Lower leg skin (tissue), 4 donors: ENCODE data around the gene TMEM45B. TPM values are rescaled to one million over a fixed set of nuclear protein-coding genes. Genes with fewer than 3 reads are reported as not detected.
"Not testable (repeated sequence)": the region's sequence is repeated elsewhere in the genome, so short reads cannot be mapped to it uniquely, and the experiment has no call there.

Experiments
- DNase-seq, 2 donors: peaks; one replicate each; pipeline ENCODE4 v3.0.0-alpha.2; 2019; ENCODE audit warnings: low spot score in 2 of 2
- H3K4me3 ChIP-seq: fragments of 200-600 bp; sonication (generic); 2 replicates; pipeline ENCODE4 v1.5.1; 2017; ENCODE audit warnings: mild to moderate bottlenecking, low read depth; ENCODE audit not compliant: poor library complexity, severe bottlenecking
- POLR2A ChIP-seq, 2 donors: fragments of 450-650 bp; IDR thresholded peaks; one replicate each; pipeline ENCODE4 v1.6.1; 2016 to 2017; ENCODE audit warnings: antibody characterized with exemption in 2 of 2, mild to moderate bottlenecking in 1 of 2, moderate library complexity in 1 of 2
- whole genome bisulfite sequencing, 2 donors: methylation state at CpG; one replicate each; pipeline ENCODE4 v1.1.5; 2018; 5-methylcytosine and 5-hydroxymethylcytosine counted together
- intact Hi-C: fragments of 100-400 bp; cut with DNase I; formaldehyde crosslinking; loops from one replicate; pipeline ENCODE4 v1.15.0; 2023; ENCODE audit warnings: low total_unique reads
- total RNA-seq, 4 donors: library from RNA; depleted of rRNA; stranded (reverse); fragments of >200 nt; gene quantifications; one replicate each; pipeline ENCODE4 v1.1.0, GENCODE V29; 2016
- TF ChIP-seq, protein P1 (sequence below), 3 donors: fragments of 450-650 bp; IDR thresholded peaks; one replicate each; pipeline ENCODE4 v1.5.1; 2016; ENCODE audit warnings: antibody characterized with exemption in 3 of 3, mild to moderate bottlenecking in 3 of 3, moderate library complexity in 2 of 3

TMEM45B gene
- total RNA-seq, 4 donors from 2014 or later = 50.2 to 76.1 (median 55.1) TPM

DNA sequence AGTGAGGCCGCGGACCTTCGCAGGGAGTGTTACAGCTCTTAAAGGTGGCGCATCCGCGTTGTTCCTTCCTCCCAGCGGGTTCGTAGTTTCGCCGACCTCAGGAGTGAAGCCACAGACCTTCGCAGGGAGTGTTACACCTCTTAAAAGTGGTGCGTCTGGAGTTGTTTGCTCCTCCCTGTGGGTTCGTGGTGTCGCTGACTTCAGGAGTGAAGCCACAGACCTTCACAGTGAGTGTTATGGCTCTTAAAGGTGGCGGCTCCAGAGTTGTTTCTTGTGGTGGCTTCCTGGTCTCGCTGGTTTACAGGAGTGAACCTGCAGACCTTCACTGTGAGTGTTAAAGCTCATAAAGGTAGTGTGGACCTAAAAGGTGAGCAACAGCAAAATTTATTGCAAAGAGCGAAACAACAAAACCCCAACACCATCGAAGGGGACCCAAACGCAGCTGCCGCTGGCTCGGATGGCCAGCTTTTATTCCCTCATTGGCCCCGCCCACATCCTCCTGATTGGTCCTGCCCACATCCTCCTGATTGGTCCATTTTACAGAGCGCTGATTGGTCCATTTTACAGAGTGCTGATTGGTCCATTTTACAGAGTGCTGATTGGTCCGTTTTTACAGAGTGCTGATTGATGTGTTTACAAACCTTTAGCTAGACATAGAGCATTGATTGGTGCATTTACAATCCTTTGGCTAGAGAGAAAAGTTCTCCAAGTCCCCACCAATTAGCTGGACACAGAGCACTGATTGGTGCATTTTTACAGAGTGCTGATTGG is 1.2 kb upstream of the TMEM45B start:
- H3K4me3 ChIP-seq = no peak overlapping the region
- WGBS, 2 donors = 89 to 91% methylated on average over 24 of the region's 24 CpGs
- no peak for TF ChIP-seq POLR2A (IDR thresholded peaks at IDR 0.05)
- TF ChIP-seq, protein P1, sequence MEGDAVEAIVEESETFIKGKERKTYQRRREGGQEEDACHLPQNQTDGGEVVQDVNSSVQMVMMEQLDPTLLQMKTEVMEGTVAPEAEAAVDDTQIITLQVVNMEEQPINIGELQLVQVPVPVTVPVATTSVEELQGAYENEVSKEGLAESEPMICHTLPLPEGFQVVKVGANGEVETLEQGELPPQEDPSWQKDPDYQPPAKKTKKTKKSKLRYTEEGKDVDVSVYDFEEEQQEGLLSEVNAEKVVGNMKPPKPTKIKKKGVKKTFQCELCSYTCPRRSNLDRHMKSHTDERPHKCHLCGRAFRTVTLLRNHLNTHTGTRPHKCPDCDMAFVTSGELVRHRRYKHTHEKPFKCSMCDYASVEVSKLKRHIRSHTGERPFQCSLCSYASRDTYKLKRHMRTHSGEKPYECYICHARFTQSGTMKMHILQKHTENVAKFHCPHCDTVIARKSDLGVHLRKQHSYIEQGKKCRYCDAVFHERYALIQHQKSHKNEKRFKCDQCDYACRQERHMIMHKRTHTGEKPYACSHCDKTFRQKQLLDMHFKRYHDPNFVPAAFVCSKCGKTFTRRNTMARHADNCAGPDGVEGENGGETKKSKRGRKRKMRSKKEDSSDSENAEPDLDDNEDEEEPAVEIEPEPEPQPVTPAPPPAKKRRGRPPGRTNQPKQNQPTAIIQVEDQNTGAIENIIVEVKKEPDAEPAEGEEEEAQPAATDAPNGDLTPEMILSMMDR (IDR thresholded peaks at IDR 0.05) = no peak
- intact Hi-C loops = no loop called here
- DNase-seq = no peak

DNA sequence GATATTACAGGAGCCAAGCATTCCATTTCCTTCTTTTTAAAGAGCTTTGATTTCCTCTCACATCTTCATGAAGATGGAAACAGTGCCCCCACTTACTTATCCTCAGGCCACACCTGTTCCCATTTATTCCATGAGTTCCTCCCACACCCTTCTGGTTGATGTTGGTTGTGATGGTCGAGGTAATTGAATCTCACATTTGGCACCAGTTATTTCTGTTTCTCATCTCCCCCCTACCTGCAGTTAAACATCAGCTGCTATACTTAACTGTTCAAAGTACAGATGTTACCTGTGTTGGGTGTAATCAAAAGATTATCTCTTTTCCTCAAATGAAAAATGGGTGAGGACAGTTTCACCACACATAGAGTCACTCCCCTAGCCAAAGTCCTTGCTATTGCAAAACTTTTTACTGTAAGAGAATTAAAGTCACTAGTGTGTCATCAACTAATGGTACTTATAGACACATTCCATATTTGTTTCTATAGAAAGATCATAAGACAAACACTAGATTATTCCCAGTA is 1.9 kb downstream of the TMEM45B start:
- no peak for DNase-seq
- H3K4me3 ChIP-seq = no peak overlapping the region
- intact Hi-C loops = no loop called here
- no peak for TF ChIP-seq POLR2A (IDR thresholded peaks at IDR 0.05)
- TF ChIP-seq, protein P1 (IDR thresholded peaks at IDR 0.05) = no peak
- WGBS, 2 donors = 12 to 36% methylated on average over 1 of the region's 1 CpG

- intact Hi-C loops, H3K4me3 ChIP-seq, DNase-seq: not testable (repeated sequence)
- 64 to 66% methylated on average over 3 of the region's 3 CpGs for WGBS, 2 donors
Measured at GRCh38 chr11:129818236-129818635, 2.6 kb downstream of the TMEM45B start.

- DNase-seq = no peak
- TF ChIP-seq POLR2A (IDR thresholded peaks at IDR 0.05) = no peak
- TF ChIP-seq, protein P1 (IDR thresholded peaks at IDR 0.05) = no peak
- H3K4me3 ChIP-seq = no peak overlapping the region
- 57 to 58% methylated on average over 9 of the region's 9 CpGs for WGBS, 2 donors
- intact Hi-C loops = no loop called here
Measured at GRCh38 chr11:129819237-129819636, 3.6 kb downstream of the TMEM45B start.

DNA sequence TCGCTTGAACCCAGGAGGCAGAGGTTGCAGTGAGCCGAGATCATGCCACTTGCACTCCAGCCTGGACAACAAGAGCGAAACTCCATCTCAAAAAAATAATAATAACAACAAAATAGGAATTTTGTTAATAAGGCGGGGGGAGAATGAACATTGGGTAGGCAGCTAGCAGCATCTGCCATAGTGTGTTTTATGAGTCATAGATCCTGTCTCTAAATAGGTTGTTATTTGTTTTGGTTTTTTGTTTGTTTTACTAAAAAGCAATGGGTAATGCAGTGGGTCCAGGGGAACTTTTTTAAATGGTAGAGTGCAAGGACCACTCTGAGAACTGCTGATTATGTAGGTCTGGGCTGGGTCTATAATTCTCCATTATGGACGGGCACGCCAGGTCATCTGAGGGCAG is 4.6 kb downstream of the TMEM45B start:
- WGBS, 2 donors = 89 to 95% methylated on average over 6 of the region's 6 CpGs
- H3K4me3 ChIP-seq, DNase-seq, intact Hi-C loops: not testable (repeated sequence)

- H3K4me3 ChIP-seq, intact Hi-C loops, DNase-seq: not testable (repeated sequence)
- WGBS, 2 donors = 51 to 52% methylated on average over 4 of the region's 4 CpGs
Measured at GRCh38 chr11:129823281-129823680, 7.6 kb downstream of the TMEM45B start.

DNA sequence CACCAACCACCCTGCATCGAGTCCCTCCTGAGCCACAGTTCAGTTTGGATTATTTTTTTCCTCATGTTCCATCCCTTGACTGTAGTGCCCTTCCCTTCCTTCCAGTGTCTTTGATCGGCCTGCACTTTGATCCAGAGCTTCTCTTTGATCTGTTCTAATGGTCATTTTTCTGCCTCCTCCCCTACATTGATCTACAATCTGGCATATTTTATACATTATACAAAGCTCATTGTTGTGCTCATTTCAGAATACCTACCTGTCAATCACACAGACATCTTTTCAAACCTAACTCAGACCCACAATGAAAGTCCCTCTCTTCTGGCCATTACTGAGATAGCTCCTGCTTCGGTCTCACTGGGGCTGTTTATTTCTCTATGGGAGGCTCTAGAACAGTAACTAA is 8.2 kb downstream of the TMEM45B start:
- H3K4me3 ChIP-seq, intact Hi-C loops, DNase-seq: not testable (repeated sequence)
- 69 to 81% methylated on average over 3 of the region's 3 CpGs for WGBS, 2 donors

DNA sequence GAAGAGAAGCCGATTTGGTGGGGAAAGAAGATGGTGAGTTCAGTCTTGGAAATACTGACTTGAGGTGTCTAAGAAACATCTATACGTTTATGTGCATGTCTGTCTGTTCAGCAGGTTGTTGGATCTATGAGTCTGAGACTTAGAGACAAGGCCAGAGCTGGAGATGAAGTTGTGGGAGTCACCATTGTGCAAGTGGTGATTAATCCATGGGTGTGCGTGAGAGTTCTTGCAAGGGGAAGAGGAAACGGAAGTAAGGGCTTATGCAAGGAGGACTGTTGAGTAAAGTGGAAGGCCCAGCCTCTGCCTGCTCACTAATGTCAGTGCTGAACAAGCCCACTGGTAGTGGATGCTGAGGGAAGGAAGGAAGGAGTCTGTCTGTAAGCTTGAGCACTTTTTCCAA is 9.7 kb downstream of the TMEM45B start:
- peak in 1 of 2 donors; percentile 39 for DNase-seq
- WGBS, 2 donors = 62 to 69% methylated on average over 4 of the region's 4 CpGs

More for the DNA sequence above, 9.7 kb downstream of the TMEM45B start:
- TF ChIP-seq, protein P1 (IDR thresholded peaks at IDR 0.05) = no peak
- no peak for TF ChIP-seq POLR2A (IDR thresholded peaks at IDR 0.05)
- no peak overlapping the region for H3K4me3 ChIP-seq
- intact Hi-C loops = no loop called here
